ENCODE data around the gene KIF14. TPM values are rescaled to one million over a fixed set of nuclear protein-coding genes. Genes with fewer than 3 reads are reported as not detected.

The KIF14 gene
- total RNA-seq, 4 donors from 2014 or later: 0.20 to 0.30 TPM; not detected in 2

DNA sequence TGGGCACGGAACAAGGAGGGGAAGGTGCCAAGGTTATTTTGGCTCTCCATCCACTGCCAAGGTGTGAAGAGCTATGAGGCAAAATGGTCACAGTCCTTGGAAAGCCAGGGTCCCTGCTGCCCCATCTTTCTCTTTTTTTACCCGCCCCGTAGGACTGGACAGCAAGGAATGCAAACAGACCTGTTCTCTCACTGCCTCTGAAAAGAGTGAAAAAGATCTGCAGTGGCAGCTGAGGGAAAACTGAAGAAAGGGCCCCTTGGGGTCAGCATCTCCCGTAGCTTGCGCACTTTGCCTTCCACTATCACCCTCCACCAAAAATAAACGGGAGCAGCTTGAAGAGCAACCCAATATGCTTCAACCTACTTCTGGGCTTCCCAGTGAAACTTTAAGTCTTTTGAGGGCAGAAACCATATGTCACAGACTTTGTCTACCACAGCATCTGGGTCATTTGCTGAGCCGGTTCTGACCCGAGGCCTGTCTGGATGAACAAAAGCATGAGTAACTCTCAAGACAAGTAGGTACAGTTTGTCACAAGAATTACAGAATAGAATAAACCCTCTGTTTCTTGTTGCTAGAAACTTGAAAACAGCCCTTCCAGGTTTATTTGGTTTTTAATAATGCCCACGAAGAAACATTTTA is 9.4 kb upstream of the KIF14 start:
- H3K4me1 ChIP-seq: peaks cover 0 to 6% (median 0%) of the 10 kb centered on the region in 4 donors
- 82 to 83% methylated on average over 9 of the region's 9 CpGs for WGBS, 2 donors

DNA sequence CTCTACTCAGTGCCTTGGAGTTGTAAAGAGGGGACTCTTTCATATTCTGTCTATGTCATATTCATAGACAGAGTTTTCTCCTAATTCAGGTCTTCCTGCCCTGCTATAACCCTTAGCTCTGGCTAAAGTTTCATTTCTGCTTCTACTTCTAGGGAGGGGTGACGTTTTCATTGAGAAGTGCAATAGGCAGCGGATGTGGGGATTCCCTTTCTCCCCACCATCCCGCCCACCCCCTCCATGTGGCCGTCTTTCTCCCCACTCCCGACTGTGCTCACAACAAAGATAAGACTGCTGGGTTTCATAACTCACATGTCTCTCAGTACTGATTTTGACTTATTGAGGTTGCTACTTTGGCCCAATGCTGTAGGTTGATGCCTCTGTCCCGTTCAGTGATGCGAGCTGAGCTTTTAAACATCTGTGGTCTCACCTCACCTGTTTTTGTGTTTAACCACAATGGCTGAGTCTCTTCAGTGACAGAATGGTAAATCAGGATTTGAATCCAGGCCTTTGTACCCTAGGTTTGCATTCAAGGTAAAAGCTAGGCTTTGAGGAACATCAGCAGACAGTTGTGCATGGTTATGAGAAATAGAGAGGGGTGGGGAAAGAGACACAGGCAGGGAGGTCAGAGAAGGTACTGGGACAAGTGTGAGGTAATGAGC is 7.8 kb upstream of the KIF14 start:
- WGBS, 2 donors: 71 to 84% methylated on average over 7 of the region's 7 CpGs
- no peak overlapping the region for H3K4me3 ChIP-seq
- no peaks in the 10 kb centered on the region for H3K27me3 ChIP-seq
- DNase-seq (ENCODE audit: low spot score in 2 of 2): no peak
- no peak for TF ChIP-seq POLR2A (IDR thresholded peaks at IDR 0.05)
- TF ChIP-seq, protein P1, sequence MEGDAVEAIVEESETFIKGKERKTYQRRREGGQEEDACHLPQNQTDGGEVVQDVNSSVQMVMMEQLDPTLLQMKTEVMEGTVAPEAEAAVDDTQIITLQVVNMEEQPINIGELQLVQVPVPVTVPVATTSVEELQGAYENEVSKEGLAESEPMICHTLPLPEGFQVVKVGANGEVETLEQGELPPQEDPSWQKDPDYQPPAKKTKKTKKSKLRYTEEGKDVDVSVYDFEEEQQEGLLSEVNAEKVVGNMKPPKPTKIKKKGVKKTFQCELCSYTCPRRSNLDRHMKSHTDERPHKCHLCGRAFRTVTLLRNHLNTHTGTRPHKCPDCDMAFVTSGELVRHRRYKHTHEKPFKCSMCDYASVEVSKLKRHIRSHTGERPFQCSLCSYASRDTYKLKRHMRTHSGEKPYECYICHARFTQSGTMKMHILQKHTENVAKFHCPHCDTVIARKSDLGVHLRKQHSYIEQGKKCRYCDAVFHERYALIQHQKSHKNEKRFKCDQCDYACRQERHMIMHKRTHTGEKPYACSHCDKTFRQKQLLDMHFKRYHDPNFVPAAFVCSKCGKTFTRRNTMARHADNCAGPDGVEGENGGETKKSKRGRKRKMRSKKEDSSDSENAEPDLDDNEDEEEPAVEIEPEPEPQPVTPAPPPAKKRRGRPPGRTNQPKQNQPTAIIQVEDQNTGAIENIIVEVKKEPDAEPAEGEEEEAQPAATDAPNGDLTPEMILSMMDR (IDR thresholded peaks at IDR 0.05): no peak
- no peak for TF ChIP-seq EP300 (IDR thresholded peaks at IDR 0.05)
- peaks cover 0 to 12% (median 0%) of the 10 kb centered on the region in 4 donors for H3K4me1 ChIP-seq
- H3K9me3 ChIP-seq: no peaks in the 10 kb centered on the region
- no peaks in the 10 kb centered on the region for H3K36me3 ChIP-seq
- no peak overlapping the region for H3K27ac ChIP-seq

More for the DNA sequence above, 9.4 kb upstream of the KIF14 start:
- no peak for TF ChIP-seq POLR2A (IDR thresholded peaks at IDR 0.05)
- H3K36me3 ChIP-seq: no peaks in the 10 kb centered on the region
- H3K9me3 ChIP-seq: no peaks in the 10 kb centered on the region
- no peak overlapping the region for H3K27ac ChIP-seq
- no peak overlapping the region for H3K4me3 ChIP-seq
- no peak for DNase-seq (ENCODE audit: low spot score in 2 of 2)
- no peaks in the 10 kb centered on the region for H3K27me3 ChIP-seq

DNA sequence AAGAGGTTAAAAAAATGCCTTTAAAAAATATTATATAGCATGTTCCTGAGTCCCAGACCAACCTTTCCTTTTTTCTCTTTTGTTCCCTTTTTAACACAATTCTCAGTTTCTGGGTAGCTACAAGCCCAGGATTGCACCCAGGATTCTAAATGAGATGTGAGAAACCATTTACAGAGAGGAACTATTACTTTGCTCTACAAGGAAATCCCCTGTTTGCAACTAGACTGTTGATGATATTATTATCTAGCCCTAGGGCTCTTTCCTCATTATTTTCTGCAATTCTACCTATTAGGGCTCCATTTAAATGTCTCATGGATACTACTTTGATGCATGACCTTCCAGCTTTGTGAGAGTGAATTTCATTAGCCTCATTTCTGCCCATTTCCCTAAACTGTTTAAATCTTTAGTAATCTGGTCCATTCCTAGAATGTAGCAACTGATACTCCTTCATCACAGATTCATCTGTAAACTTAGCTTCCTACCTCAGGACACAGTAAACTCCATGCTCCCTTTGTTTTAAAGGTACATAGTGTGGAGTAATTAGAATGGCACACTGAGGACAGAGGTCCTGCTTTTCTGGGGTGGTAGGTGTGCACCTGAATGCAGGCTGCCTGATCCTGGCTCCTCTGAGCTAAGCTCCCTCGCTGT is 7.1 kb upstream of the KIF14 start:
- no peaks in the 10 kb centered on the region for H3K9me3 ChIP-seq
- H3K4me3 ChIP-seq: no peak overlapping the region
- 69 to 83% methylated on average over 1 of the region's 1 CpG for WGBS, 2 donors
- no peak for DNase-seq (ENCODE audit: low spot score in 2 of 2)
- no peak overlapping the region for H3K27ac ChIP-seq
- no peaks in the 10 kb centered on the region for H3K27me3 ChIP-seq
- peaks cover 0 to 12% (median 0%) of the 10 kb centered on the region in 4 donors for H3K4me1 ChIP-seq
- H3K36me3 ChIP-seq: no peaks in the 10 kb centered on the region
- TF ChIP-seq POLR2A (IDR thresholded peaks at IDR 0.05) (no peak), EP300 (IDR thresholded peaks at IDR 0.05) (no peak)
- TF ChIP-seq, protein P1 (IDR thresholded peaks at IDR 0.05): no peak

DNA sequence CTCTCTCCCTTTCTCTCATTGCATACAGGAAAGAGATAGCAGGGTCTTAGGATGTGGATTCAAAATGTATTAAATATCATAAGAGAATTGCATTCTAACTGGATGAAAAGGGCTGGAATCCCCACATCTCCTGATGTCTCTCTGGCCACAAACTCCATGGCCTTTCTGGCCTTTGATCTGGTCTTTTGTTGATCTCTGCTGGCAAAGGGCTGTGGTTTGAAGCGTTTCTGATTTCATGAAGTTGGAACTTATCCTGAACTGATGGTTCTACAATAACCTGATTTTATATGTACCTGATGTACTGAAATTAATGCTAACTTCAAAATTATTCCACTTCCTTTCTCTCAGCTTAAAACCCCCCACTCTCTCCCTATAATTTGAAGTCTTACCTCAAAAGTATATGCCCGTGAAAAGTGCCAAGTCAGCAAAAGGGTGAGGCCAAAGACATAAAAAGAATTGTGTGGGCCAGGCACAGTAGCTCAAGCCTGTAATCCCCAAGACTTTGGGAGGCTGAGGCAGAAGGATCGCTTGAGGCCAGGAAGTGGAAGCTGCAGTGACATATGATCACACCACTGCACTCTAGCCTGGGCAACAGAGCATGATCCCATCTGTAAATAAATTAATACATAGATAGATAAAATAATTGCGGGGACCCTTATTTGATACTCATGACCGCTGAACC is 6.4 kb upstream of the KIF14 start:
- no peak overlapping the region for H3K4me3 ChIP-seq
- DNase-seq (ENCODE audit: low spot score in 2 of 2): no peak
- H3K27ac ChIP-seq: no peak overlapping the region
- H3K27me3 ChIP-seq: no peaks in the 10 kb centered on the region
- 69 to 76% methylated on average over 5 of the region's 5 CpGs for WGBS, 2 donors
- TF ChIP-seq POLR2A (IDR thresholded peaks at IDR 0.05): no peak
- TF ChIP-seq, protein P1 (IDR thresholded peaks at IDR 0.05): no peak
- no peak for TF ChIP-seq EP300 (IDR thresholded peaks at IDR 0.05)
- no peaks in the 10 kb centered on the region for H3K9me3 ChIP-seq
- H3K4me1 ChIP-seq: peaks cover 0 to 17% (median 0%) of the 10 kb centered on the region in 4 donors
- no peaks in the 10 kb centered on the region for H3K36me3 ChIP-seq

DNA sequence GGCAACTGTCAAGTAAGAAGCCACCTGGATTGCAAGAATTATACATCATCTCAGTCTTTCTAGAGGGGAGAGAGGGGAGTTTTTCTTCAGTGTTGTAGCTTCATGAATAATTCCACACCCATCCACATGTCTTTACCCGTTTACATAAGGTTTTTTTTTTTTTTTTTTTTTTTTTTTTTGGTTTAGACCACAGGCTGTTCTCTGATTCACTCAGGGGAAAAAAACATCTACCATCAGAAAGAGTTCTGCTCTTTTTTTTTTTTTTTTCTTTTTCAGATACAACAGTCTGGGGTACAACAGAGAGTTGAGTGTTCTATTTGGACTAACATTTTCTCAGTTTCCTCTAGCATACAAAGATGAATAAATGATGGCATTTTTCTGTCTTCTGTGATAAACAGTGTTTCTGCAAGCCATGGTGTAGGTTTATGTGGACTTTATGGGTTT is 4.9 kb upstream of the KIF14 start:
- WGBS, 2 donors: 3 to 8% methylated on average over 1 of the region's 1 CpG
- no peak for DNase-seq (ENCODE audit: low spot score in 2 of 2)
- H3K4me3 ChIP-seq: no peak overlapping the region
- H3K27ac ChIP-seq: no peak overlapping the region
- H3K4me1 ChIP-seq: peaks cover 0 to 26% (median 5%) of the 10 kb centered on the region in 4 donors
- TF ChIP-seq, protein P1 (IDR thresholded peaks at IDR 0.05): no peak
- TF ChIP-seq POLR2A (IDR thresholded peaks at IDR 0.05) (no peak), EP300 (IDR thresholded peaks at IDR 0.05) (no peak)
- no peaks in the 10 kb centered on the region for H3K27me3 ChIP-seq
- H3K36me3 ChIP-seq: no peaks in the 10 kb centered on the region
- no peaks in the 10 kb centered on the region for H3K9me3 ChIP-seq

Measured in tibial nerve (tissue), 4 donors.